Mesothelial cell of epicardium (in vitro differentiated cells): Measurements from ENCODE around the gene HOXB6. TPM values are rescaled to one million over a fixed set of nuclear protein-coding genes. Genes with fewer than 3 reads are reported as not detected.

Experiments
- DNase-seq, 2 experiments: peaks; one replicate each; pipeline ENCODE4 v3.0.0; 2021; ENCODE audit warnings: low spot score in 2 of 2; ENCODE audit not compliant: unreplicated experiment in 2 of 2
- H3K27ac Mint-ChIP-seq: 2 replicates; pipeline ENCODE4 v1.8.0; 2021; ENCODE audit warnings: mixed read lengths
- H3K27me3 Mint-ChIP-seq: 2 replicates; pipeline ENCODE4 v1.8.0; 2021; ENCODE audit warnings: low read depth, mixed read lengths
- H3K36me3 Mint-ChIP-seq: 2 replicates; pipeline ENCODE4 v1.8.0; 2021; ENCODE audit warnings: mixed read lengths
- H3K4me1 Mint-ChIP-seq: 2 replicates; pipeline ENCODE4 v1.8.0; 2021; ENCODE audit warnings: mixed read lengths
- H3K4me3 Mint-ChIP-seq: 2 replicates; pipeline ENCODE4 v1.8.0; 2021; ENCODE audit warnings: mild to moderate bottlenecking, moderate library complexity, mixed read lengths
- H3K9me3 Mint-ChIP-seq: 2 replicates; pipeline ENCODE4 v1.8.0; 2021; ENCODE audit warnings: mixed read lengths
- CTCF ChIP-seq: fragments of 200-600 bp; sonication (generic); IDR thresholded peaks from one replicate; pipeline ENCODE4 v1.5.0; 2021; ENCODE audit warnings: antibody characterized with exemption; ENCODE audit not compliant: unreplicated experiment
- total RNA-seq: library from RNA; stranded (reverse); gene quantifications from 3 replicates; pipeline ENCODE4 v1.2.1, GENCODE V29; 2021

Gene HOXB6
- total RNA-seq, 1 donor from 2014 or later: 59.7 TPM

GRCh38 chr17:48631693-48632578 lies 27.1 kb upstream of the HOXB6 start:
- Mint-ChIP-seq H3K4me3 (no peak overlapping the region), H3K9me3 (no peaks in the 10 kb centered on the region), H3K27ac (no peak overlapping the region), H3K36me3 (peaks cover 18% of the 10 kb centered on the region), H3K27me3 (peaks cover 98% of the 10 kb centered on the region), H3K4me1 (peaks cover 49% of the 10 kb centered on the region)
- DNase-seq: no peak
- no peak for TF ChIP-seq CTCF

DNA sequence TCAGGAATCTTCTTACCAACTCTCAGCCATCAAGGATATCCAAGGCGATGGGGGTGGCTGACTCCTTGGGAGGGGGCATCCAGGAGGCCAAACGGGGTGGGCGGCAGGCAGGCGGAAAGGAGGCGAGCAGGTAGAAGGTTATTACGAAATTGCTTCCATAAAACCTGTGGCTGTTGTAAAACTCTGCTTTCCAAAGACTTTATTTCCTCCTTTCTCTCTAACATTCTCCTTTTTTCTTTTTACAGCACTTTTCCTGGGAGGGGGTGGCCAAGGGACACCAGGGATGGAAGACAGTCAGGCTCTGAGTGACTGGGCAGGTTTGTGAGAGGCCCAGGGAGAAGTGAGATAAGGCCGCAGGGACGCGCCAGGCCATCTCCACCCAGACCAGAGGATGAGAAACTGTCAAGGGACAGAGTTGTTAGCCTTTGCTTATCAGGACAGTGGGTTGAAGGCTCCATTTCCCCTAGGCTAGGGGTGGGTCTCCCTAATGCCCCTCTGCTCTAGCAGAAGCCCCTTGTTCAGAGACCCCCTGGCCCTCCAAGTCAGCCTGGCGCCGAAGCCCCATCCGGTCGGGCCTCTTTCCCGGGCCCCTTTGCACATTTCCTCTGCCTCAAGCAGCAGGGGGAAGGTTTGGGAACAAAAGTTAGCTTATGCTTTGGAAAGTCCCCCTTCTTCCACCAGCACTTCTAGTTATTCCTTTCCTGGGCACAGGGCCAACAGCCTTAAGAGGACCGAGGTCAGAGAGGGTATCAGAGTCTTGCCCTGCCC lies 26.3 kb upstream of the HOXB6 start:
- H3K27ac Mint-ChIP-seq: peak overlapping the region; percentile 74
- no peaks in the 10 kb centered on the region for H3K9me3 Mint-ChIP-seq
- peaks cover 96% of the 10 kb centered on the region for H3K27me3 Mint-ChIP-seq
- TF ChIP-seq CTCF: no peak
- DNase-seq: no peak
- H3K4me1 Mint-ChIP-seq: peaks cover 45% of the 10 kb centered on the region
- H3K36me3 Mint-ChIP-seq: peaks cover 18% of the 10 kb centered on the region
- H3K4me3 Mint-ChIP-seq: no peak overlapping the region

DNA sequence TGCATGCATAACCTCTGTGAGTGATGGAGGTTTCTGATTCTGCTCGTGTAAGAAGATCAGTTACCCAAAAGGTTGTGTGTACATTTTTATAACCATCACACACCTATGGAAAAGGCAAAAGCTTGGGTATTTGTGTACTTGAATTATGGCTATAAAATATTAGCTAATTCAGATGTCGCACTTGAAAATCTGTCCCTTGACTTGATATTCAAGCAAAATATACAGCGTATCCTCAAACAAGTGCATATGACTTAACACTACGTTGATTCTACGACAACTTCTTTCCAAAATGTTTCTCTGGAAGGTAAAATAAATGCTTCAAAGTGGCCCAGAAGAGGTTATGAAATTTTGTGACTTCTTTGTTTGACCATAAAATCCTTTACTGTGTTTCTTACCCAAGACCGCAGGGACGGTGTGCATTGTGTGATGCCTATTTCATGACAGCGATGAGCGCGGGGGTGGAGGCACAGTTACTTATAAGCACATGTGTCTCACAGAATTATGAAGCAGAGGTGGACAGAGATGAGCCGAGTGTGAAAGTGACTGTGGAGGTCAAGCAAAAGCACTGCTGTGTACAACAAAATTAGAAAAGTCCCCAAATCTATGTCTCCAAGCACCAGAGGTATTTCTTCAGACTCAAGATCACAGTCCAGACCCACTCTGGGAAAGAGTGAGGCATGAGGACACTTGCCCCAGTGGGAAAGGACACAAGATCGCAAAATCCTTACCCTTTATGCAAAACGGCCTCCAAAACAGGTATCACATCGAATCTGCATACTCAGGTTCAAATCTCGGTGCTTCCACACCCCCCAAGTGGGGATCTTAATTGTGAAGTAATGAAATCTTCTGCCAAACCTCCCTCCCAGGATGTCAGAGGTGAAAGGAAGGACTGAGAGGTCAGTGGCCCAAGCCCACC lies 25.5 kb upstream of the HOXB6 start:
- Mint-ChIP-seq H3K4me3 (no peak overlapping the region), H3K27me3 (peaks cover 91% of the 10 kb centered on the region), H3K27ac (no peak overlapping the region), H3K9me3 (no peaks in the 10 kb centered on the region), H3K4me1 (peaks cover 44% of the 10 kb centered on the region), H3K36me3 (peaks cover 18% of the 10 kb centered on the region)
- no peak for TF ChIP-seq CTCF
- no peak for DNase-seq

GRCh38 chr17:48629411-48629759 lies 24.6 kb upstream of the HOXB6 start:
- peaks cover 46% of the 10 kb centered on the region for H3K4me1 Mint-ChIP-seq
- no peak overlapping the region for H3K27ac Mint-ChIP-seq
- no peaks in the 10 kb centered on the region for H3K9me3 Mint-ChIP-seq
- DNase-seq: no peak
- H3K4me3 Mint-ChIP-seq: no peak overlapping the region
- no peak for TF ChIP-seq CTCF
- H3K36me3 Mint-ChIP-seq: peaks cover 14% of the 10 kb centered on the region
- peaks cover 86% of the 10 kb centered on the region for H3K27me3 Mint-ChIP-seq

GRCh38 chr17:48628649-48629410 lies 24.0 kb upstream of the HOXB6 start:
- Mint-ChIP-seq H3K4me1 (peaks cover 49% of the 10 kb centered on the region), H3K36me3 (peaks cover 14% of the 10 kb centered on the region), H3K4me3 (peak overlapping the region; percentile 84), H3K27ac (no peak overlapping the region), H3K27me3 (peaks cover 86% of the 10 kb centered on the region), H3K9me3 (no peaks in the 10 kb centered on the region)
- DNase-seq: no peak
- TF ChIP-seq CTCF: no peak
